SU-DHL-6 (cell line): Measurements from ENCODE around the gene EYS.

Source experiments
- H2AFZ ChIP-seq: fragments of 200-600 bp; sonication (generic); 2 replicates; pipeline ENCODE4 v1.6.1; 2014; ENCODE audit warnings: low read depth, mild to moderate bottlenecking, moderate library complexity, mixed read lengths, antibody characterized with exemption, low read length; ENCODE audit not compliant: severe bottlenecking
- H3F3A ChIP-seq: fragments of 200-600 bp; shearing (Covaris generic); 2 replicates; pipeline ENCODE4 v1.6.0; 2016; ENCODE audit warnings: antibody characterized with exemption, mild to moderate bottlenecking; ENCODE audit not compliant: insufficient read depth
- H3K27ac ChIP-seq: fragments of 200-600 bp; sonication (generic); 2 replicates; pipeline ENCODE4 v1.5.1; 2016; ENCODE audit warnings: low read depth, mild to moderate bottlenecking, low read length, moderate library complexity, mixed read lengths
- H3K27me3 ChIP-seq: fragments of 200-600 bp; sonication (generic), shearing (Covaris generic); 2 replicates; pipeline ENCODE4 v1.6.0; 2014; ENCODE audit warnings: mild to moderate bottlenecking, low read length
- H3K36me3 ChIP-seq: fragments of 200-600 bp; sonication (generic); 2 replicates; pipeline ENCODE4 v1.6.1; 2014; ENCODE audit warnings: mild to moderate bottlenecking, low read length, mixed read lengths
- H3K4me2 ChIP-seq: fragments of 300-600, 200-600 bp; shearing (Covaris generic), sonication (generic); 2 replicates; pipeline ENCODE4 v1.6.0; 2014; ENCODE audit warnings: low read length, low read depth, mild to moderate bottlenecking; ENCODE audit not compliant: poor library complexity, severe bottlenecking
- H3K4me3 ChIP-seq: fragments of 200-600 bp; sonication (generic); 2 replicates; pipeline ENCODE4 v1.5.1; 2014; ENCODE audit warnings: antibody characterized with exemption, low read length, mild to moderate bottlenecking, mixed read lengths; ENCODE audit not compliant: insufficient read depth, poor library complexity, severe bottlenecking
- H3K79me2 ChIP-seq: fragments of 200-600 bp; sonication (generic); 2 replicates; pipeline ENCODE4 v1.6.1; 2014; ENCODE audit warnings: mild to moderate bottlenecking, low read length, moderate library complexity; ENCODE audit not compliant: insufficient read depth
- H3K9ac ChIP-seq: fragments of 200-600 bp; sonication (generic); 2 replicates; pipeline ENCODE4 v1.7.0; 2014; ENCODE audit warnings: mild to moderate bottlenecking, low read length
- H3K9me2 ChIP-seq: fragments of 200-600 bp; sonication (generic); replicated peaks from 2 replicates; pipeline ENCODE4 v1.6.1; 2014; ENCODE audit warnings: low read length; ENCODE audit not compliant: insufficient read depth
- H3K9me3 ChIP-seq: fragments of 200-600 bp; sonication (generic); 2 replicates; pipeline ENCODE4 v1.6.1; 2014; ENCODE audit warnings: low read length, mixed read lengths; ENCODE audit not compliant: insufficient read depth
- H4K20me1 ChIP-seq: fragments of 200-600 bp; sonication (generic); 2 replicates; pipeline ENCODE4 v1.6.1; 2014; ENCODE audit warnings: low read depth, mild to moderate bottlenecking, antibody characterized with exemption, low read length, moderate library complexity, mixed read lengths
- CTCF ChIP-seq: fragments of 200-600 bp; sonication (generic); IDR thresholded peaks from one replicate; pipeline ENCODE4 v1.5.1; 2017; ENCODE audit warnings: antibody characterized with exemption, mild to moderate bottlenecking, low read length, moderate library complexity; ENCODE audit not compliant: insufficient read depth, poor library complexity, severe bottlenecking
- EZH2phosphoT487 ChIP-seq: fragments of 200-600 bp; sonication (generic), shearing (Covaris generic); conservative IDR thresholded peaks from 2 replicates; pipeline ENCODE4 v1.6.1; 2018; ENCODE audit warnings: mild to moderate bottlenecking, antibody characterized with exemption, low read length, moderate library complexity, mixed read lengths

Gene EYS

DNA sequence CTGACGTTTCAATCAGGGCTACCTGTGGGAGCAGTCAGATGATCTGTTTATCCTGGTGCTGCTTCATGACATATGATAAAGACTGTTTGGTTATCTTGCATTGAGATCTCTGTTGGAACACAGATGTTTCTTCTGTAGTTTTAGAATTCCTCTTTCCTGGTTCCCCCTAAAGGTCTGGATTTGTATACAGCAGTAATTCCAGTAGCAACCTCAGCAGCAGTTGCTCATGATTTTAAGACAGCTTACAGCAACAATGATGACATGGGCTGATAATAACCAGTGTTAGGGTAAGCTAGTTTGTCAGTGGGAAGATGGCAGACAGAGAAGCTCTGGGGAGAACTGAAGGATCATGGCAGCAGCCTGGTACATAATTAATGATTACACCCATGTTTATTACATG lies 1632.0 kb downstream of the EYS start:
- Histone ChIP-seq H3K27ac (no peak overlapping the region), H2AFZ (no peak overlapping the region), H3K9me2 (no peaks in the 10 kb centered on the region), H3K36me3 (no peaks in the 10 kb centered on the region), H3K9me3 (no peaks in the 10 kb centered on the region), H3K4me2 (no peak overlapping the region), H4K20me1 (no peaks in the 10 kb centered on the region), H3F3A (no peaks in the 10 kb centered on the region), H3K4me3 (no peak overlapping the region), H3K79me2 (no peaks in the 10 kb centered on the region), H3K9ac (no peak overlapping the region), H3K27me3 (no peaks in the 10 kb centered on the region)
- TF ChIP-seq CTCF (no peak), EZH2phosphoT487 (no peak)

DNA sequence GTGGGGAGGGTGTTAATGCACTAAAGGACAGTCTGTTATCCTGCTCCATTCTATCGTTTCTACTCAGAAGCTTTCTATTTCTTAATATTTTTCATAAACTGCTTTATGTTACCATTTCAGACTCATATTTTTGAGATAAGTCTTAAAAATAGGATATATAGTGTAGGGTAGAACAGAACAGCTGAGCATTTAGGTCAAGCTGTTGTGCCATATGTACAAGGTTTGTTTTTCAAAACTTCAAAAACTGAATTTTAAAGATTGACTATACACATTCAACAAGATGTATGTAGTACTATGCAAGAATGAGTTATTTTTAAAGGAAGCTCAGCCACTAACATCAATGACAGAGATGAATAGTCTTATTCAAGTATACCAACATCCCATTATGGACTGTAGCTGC lies 1634.3 kb downstream of the EYS start:
- Histone ChIP-seq H3K9me3 (no peaks in the 10 kb centered on the region), H3K79me2 (no peaks in the 10 kb centered on the region), H3K9me2 (no peaks in the 10 kb centered on the region), H3F3A (no peaks in the 10 kb centered on the region), H3K36me3 (no peaks in the 10 kb centered on the region), H4K20me1 (no peaks in the 10 kb centered on the region), H3K4me2 (no peak overlapping the region), H2AFZ (no peak overlapping the region), H3K27me3 (no peaks in the 10 kb centered on the region), H3K4me3 (no peak overlapping the region), H3K9ac (no peak overlapping the region), H3K27ac (no peak overlapping the region)
- no peak for TF ChIP-seq EZH2phosphoT487
- TF ChIP-seq CTCF, result no peak

GRCh38 chr6:64064919-64065318 lies 1642.1 kb downstream of the EYS start:
- Histone ChIP-seq H3K36me3 (no peaks in the 10 kb centered on the region; the same call in 1 of the 2 replicates), H3K27ac (no peak overlapping the region), H3K9me3 (no peaks in the 10 kb centered on the region), H3K4me2 (no peak overlapping the region), H3K79me2 (no peaks in the 10 kb centered on the region), H4K20me1 (no peaks in the 10 kb centered on the region), H3K27me3 (no peaks in the 10 kb centered on the region), H3K9me2 (no peaks in the 10 kb centered on the region), H3K4me3 (no peak overlapping the region), H3F3A (no peaks in the 10 kb centered on the region), H2AFZ (no peak overlapping the region), H3K9ac (no peak overlapping the region)
- no peak for TF ChIP-seq CTCF
- no peak for TF ChIP-seq EZH2phosphoT487
